Measurements from ENCODE around the gene ENPP7.

DNA sequence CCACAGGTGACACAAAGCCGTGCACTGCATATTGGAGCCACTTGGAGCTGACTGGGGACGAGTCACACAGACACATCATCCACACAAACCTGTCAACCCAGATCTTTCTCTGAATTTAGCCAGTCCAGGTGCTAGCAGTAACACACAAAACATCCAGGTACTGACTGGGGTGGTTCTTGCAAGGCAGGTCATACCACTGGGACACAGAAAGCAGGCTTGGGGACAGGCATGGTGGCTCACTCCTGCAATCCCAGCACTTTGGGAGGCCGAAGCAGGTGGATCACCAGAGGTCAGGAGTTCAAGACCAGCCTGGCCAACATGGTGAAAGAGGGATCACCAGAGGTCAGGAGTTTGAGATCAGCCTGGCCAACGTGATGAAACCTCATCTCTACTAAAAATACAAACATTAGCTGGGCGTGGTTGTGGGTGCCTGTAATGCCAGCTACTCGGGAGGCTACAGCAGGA, 14.9 kb downstream of the ENPP7 start:
- no peak for TF ChIP-seq POLR2A (IDR thresholded peaks at IDR 0.05)
- TF ChIP-seq, protein P1, sequence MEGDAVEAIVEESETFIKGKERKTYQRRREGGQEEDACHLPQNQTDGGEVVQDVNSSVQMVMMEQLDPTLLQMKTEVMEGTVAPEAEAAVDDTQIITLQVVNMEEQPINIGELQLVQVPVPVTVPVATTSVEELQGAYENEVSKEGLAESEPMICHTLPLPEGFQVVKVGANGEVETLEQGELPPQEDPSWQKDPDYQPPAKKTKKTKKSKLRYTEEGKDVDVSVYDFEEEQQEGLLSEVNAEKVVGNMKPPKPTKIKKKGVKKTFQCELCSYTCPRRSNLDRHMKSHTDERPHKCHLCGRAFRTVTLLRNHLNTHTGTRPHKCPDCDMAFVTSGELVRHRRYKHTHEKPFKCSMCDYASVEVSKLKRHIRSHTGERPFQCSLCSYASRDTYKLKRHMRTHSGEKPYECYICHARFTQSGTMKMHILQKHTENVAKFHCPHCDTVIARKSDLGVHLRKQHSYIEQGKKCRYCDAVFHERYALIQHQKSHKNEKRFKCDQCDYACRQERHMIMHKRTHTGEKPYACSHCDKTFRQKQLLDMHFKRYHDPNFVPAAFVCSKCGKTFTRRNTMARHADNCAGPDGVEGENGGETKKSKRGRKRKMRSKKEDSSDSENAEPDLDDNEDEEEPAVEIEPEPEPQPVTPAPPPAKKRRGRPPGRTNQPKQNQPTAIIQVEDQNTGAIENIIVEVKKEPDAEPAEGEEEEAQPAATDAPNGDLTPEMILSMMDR (IDR thresholded peaks at IDR 0.05): no peak

Data from lower leg skin (tissue), 3 donors.